ENCODE results near the gene FAM153A. TPM values are rescaled to one million over a fixed set of nuclear protein-coding genes. Genes with fewer than 3 reads are reported as not detected.
"Not testable (repeated sequence)": the region's sequence is repeated elsewhere in the genome, so short reads cannot be mapped to it uniquely, and the experiment has no call there.

The FAM153A gene
- 8.6 and 9.9 TPM in 2 replicates for total RNA-seq

DNA sequence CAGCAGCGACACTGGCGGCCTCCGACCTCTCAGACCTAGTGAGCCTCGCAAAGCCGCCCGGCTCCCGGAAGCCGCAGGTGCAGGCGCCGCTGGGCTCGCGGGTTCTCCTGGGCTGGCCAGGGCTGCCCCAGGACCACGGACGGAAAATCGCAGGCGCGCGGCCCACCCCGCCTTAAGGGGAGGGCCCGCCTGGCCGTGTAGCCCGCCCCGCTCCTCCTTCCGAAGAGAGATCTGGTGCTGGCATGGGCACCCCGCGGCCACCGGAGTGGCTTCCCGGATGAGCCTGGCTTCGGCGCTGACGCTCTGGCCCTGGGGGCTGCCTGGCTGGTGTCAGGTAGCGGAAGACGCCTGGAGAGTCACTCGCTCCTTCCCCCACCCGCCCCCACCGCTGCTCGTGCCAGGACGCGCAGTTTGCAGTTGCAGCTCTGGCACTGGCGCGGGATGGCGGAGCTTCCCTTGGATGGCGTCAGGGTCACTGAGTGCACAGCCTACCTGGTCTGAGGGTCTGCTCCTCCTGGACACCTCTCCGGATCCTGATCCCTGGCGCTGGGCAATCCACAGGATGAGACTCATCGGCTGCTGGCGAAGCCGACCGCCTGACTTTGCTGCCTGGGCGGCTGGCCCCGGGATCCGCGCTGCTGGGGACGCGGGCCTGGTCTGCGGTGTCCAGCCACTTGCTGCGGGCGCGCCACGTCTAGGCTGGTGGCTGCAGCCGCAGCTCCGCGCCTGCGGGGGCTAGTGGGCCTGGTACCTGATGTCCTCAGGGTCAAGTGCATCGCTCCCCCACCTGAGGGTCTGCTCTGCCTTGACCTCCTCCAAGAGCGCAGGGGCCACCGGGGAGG is at the start of gene FAM153A:
FAM153A (minus strand) TSS at position 108 of the 842 bp plus-strand sequence.
- intact Hi-C loops (cut with micrococcal nuclease), result not testable (repeated sequence)

DNA sequence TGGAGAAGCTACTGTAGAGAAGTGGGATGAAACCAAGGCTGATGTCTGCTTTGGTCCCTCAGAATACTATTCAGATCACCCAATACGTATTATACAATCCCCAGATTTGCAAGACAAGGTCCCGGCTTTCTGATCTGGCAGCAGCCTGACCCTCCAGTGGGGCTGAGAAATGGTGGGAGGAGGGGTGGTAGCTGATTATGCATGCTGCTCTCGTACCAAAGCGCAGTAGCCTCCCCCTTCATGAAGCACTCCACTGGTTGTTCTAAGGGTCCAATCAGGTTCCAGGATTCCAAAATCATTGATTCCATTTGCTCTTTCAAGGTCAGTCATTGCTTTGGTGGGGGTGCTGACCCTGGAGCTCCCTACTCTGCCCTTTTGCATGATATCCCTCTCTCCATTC is 49.6 kb upstream of the FAM153A start:
- intact Hi-C loops (cut with micrococcal nuclease), result not testable (repeated sequence)

DNA sequence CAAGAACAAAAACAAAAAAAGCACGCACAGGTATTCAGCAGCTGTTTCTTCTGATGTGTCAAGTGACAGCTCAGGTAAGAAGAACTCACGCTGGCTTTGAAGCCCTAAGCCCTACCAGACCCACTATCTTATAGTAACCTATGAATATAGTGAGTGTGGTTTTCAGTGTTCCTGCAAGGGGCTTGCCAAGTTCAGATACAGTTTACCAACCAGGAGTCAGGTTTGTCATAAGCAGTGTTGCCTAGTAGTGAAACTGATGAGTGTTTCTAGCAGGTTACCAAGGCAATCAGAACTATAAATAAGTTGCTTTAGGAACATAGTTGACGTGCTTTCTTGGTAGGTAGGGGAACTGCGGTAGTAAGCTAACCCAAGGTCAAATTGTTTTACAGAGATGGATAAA is 43.4 kb upstream of the FAM153A start:
- intact Hi-C loops (cut with micrococcal nuclease), result not testable (repeated sequence)

DNA sequence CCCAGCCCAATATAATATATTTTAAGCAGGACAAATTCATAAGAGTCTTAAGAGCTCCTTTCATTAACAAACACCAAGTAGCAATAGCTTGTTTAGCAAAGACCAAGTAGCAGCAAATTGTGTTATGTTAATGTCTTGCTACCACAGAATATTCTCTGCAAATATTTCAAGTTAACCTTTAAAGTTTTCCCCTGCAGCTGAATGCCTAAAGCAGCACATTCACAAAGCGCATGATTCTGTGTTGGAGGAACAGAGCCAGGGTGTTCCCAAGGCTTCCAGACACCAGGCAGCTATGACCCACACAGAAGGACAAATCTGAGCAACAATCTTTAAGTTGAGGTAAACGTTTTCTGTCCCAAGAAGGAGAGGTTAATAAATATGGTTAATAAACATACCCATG is 42.1 kb upstream of the FAM153A start:
- intact Hi-C loops (cut with micrococcal nuclease), result not testable (repeated sequence)

DNA sequence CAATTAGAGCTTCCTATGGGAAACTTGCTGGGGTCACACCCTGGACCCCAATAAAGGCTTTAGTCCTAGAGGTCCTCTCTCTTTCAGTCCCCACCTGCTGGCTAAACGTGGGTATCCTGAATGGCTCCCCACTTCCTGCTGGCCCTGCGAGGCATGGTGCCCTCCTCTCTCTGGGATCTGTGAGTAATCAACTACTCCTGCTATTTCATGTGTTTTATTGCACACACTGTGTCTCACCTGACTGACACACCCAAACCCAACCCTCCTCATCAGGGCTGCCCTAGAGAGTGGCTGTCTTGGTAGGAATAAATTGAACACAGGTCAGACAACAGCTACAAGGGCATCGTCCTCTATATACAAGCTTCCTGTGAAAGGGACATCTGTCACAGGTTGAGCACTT is 39.8 kb upstream of the FAM153A start:
- intact Hi-C loops (cut with micrococcal nuclease), result not testable (repeated sequence)

DNA sequence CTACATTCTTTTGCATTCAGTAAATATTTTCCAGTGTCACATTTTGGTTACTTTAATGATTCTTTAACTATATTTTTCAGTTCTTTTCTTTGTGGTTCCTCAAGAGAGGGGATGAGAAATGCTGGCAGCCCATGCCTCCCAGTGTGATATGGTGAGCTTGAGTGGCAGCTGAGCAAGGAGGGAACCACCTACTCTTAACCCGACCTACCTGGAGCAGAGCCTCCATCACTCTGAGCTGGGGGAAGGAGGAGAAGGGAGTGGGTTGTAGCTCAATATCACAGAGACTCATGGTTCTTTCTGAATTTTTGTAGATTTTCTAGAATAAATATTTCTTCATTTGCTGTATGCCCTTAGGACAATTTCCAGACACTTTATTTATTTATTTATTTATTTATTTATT is 37.0 kb upstream of the FAM153A start:
- intact Hi-C loops (cut with micrococcal nuclease), result not testable (repeated sequence)

DNA sequence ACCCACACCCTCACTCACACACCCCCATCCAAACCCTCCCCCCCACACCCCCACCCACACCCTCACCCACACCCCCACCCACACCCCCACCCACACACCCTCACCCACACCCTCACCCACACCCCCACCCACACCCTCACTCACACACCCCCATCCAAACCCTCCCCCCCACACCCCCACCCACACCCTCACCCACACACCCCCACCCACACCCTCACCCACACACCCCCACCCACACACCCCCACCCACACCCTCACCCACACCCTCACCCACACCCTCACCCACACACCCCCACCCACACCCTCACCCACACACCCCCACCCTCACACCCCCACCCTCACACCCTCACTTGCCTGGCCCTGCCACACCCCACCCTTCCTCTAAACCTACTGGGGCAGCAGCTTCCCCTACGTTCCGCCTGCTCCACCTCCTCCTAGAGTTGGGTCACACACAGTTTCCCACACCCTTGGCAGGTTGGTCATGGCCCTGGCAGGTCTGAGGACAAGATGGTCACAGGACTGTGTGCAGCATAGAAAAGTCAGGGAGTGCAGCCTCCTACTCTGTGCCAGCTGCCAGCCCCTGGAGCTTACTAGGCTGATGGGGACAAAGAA is 30.2 kb upstream of the FAM153A start:
- intact Hi-C loops (cut with micrococcal nuclease), result not testable (repeated sequence)

DNA sequence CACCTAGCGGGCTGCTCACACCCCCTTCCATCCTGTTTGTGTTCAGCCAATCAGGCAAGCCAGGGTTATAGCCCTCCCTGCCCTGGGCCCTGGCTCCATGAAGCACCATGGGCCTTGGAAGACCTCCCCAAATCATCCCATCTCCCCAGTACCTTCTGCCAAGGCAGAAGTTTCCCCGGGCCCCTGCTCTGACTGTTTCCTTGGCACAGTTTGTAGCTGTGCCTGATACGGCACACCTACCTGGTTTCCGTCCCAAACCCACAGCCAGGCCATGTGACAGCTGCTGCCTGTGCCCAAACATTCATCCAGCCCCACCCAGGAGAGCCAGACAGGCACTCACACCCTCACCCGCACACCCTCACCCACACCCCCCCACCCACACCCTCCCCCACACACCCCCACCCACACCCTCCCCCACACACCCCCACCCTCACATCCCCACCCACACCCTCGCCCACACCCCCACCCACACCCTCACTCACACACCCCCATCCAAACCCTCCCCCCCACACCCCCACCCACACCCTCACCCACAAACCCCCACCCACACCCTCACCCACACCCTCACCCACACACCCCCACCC is 29.6 kb upstream of the FAM153A start:
- intact Hi-C loops (cut with micrococcal nuclease), result not testable (repeated sequence)

DNA sequence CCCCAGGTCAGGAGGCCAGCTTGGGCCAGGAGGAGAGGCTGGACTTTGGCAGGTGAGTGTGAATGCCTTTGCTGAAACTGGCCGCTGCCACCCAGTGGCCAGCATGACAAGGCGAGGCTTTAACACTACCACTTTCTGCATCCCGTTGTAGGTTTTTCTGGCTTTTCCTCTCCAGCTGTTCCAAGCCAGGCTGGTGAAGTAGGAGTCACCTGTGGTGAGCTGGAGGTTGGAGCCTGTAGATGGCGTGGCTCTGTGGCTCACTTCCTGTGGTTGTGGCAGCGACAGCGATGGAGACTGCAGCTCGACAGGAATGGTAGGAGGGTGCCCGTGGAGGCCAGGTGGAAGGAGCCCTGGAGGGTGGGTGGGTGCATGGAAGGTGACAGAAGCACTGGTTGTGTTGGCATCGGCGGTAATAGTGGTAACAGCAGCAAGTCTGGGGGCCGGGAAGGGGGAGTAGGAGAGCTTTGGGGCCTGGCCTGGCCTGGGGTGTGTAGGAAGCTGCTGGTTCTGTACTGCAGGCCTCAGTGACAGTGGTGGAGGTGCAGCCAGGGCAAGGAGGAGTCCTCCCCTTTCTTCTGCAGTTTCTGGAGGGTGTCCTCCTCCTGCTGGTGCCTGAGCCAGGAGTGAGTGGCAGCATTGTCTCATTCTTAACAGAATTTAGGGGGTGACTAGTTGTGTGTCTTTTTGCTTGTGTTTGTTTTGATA is 26.7 kb upstream of the FAM153A start:
- intact Hi-C loops (cut with micrococcal nuclease), result not testable (repeated sequence)

DNA sequence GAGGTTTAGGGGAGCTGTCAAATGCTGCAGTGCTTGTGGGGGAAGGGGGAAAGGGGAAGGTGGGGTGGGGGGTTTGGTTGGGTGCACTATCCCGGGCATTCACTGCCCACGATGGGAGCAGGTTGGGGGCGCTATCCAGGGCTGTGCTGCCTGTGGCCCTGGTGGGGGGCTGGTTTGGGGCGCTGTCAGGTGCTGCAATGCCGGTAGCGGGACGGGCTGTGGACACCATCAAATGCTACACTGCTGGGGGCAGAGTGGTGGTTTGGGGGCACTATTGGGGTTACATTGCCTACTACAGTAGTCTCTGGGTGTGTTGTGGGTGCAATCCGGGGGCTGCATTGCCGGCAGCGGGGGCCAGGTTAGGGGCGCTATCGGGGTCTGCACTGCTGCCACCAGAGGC is 25.7 kb upstream of the FAM153A start:
- intact Hi-C loops (cut with micrococcal nuclease), result not testable (repeated sequence)

DNA sequence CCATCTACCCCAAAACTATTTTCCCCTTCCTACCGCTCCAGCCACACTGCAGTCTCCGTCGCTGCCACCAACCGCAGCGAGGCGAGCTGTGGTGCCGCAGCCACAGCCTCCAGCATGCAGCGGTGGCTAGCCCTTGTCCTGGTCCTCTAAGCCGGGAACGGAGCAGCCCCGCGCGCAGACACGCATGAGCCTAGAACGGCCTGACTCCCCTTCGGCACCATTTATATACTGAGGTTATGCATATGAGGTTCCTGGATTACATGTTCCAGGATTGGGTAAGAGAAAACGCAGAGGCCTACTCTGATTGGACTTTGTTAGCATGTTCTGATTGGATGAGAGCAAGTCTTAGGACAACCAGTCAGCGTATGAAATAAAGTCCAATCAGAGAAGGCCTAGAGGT is 24.6 kb upstream of the FAM153A start:
- intact Hi-C loops (cut with micrococcal nuclease), result not testable (repeated sequence)

DNA sequence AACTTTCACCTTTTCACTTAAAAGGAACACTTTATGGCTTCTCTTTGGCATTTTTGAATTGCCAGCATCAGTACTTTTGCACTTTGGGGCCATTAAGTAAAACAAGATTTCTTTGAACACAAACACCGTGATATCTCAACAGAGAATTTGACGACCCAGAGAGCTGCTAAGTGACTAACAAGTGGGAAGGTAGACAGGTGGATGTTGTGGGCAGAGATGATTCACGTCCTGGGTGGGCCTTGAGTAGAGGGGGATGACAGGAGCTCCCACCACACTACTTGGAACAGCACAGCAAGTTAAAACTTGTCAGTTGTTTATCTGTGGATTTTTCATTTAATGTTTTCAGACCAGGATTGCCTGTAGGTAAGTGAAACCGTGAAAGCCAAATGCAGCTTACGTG is 18.7 kb upstream of the FAM153A start:
- intact Hi-C loops (cut with micrococcal nuclease), result not testable (repeated sequence)

DNA sequence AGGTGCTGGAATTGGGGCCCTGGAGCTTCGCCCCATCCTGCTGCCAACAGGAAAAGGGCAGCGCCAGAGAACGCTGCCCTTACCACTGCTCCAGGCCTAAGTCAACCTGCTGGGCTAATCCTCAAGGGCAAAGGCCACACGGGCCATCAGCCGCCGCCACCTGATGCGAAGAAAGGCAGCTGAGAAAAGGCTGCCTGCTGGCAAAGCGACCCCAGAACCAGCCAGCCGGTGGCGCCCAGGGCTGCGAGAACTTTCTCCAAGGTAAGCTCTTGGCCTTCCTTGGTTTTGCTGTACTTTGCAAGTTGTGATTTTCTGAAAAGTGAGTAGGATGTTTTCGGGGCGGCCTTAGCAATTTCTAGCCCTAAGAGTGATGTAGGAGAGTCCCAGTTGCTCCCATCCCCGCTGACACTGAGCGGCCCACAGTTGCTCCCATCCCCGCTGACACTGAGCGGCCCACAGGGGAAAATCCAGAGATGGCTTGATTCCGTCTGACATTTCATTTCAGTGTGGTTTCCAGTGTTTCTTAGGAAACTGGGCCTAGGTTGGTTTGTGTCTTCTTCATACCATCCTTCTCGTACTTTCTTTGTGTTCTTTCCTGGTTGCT is 15.6 kb upstream of the FAM153A start:
- intact Hi-C loops (cut with micrococcal nuclease), result not testable (repeated sequence)

DNA sequence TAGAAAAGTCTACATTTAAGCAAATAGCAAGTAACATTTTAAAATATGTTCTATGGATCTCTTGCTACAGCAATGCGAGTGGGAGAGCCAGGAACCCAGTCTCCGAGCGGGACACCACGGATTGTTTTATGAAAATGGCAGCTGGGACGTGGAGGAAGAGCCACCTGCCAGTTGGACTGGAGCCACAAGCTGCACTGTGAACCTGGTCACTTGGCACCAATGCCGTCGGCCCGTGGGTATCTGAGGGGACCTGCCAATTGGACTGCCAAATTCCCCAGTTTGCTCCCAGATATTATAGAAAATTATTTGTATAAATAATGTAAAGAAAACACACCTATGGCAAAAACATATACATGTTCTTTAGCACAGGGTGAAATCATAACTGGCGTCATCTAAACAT is 10.6 kb upstream of the FAM153A start:
- intact Hi-C loops (cut with micrococcal nuclease), result not testable (repeated sequence)

DNA sequence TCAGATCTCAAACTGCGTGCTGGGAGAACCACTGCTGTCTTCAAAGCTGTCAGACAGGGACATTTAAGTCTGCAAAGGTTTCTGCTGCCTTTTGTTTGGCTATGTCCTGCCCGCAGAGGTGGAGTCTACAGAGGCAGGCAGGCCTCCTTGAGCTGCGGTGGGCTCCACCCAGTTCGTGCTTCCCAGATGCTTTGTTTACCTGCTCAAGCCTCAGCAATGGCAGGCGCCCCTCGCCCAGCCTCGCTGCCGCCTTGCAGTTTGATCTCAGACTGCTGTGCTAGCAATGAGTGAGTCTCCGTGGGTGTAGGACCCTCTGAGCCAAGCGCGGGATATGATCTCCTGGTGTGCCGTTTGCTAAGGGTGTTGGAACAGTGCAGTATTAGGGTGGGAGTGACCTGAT is 8.9 kb upstream of the FAM153A start:
- intact Hi-C loops (cut with micrococcal nuclease), result not testable (repeated sequence)

DNA sequence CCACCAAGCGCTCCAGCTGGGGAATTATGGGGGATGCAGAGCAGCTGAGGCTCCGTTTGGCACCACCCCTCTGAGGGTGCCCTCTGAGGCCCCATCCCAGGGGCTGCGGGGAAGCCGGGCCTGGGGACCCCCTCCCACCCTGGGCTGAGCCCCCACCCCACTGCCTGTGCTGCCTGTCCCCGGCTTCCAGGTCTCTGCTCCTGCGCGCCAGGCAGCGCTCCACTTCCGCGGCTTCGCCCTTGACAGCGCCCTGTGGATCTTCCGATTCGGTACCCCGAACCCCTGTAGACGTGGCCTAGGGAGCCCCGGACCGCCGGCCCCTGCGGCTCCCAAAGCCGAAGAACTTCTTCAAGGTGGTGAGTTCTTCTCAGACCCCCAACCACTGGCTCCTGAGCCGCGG is 530 bp downstream of the FAM153A start:
- intact Hi-C loops (cut with micrococcal nuclease), result not testable (repeated sequence)

DNA sequence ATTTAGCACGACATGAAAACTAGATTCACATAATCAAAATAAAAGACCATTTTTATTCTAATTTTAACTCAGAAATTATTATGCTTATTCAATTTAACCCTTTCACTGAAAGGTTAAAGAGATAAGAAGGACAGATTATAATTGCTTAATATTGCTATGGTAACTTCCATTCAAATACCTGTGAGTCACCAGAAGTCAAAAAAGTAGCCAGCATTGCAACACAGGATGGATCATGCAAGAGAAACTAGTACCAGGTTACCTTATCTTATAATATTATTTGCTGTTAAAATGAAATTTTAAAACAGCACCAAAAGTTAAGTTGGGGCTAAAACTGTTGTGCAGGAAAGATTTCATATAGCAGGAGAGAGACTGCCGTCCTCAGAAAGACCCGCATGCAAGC is 11.5 kb downstream of the FAM153A start:
- intact Hi-C loops (cut with micrococcal nuclease), result not testable (repeated sequence)

DNA sequence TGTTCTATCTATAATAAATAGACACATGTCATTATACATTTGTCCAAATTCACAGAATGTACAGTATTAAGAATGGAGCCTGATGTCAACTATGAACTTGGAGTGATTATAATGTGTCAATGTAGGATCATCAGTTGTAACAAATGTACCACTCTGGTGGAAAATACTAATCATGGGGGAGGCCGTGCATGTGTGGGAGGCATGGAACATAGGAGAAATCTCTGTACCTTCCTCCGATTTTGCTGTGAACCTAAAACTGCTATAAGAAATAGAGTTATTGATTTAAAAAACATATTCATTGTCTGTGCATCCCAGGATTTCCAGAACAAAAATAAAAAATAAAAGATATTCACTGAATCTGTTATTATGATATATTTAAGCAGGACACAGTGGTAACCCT is 12.1 kb downstream of the FAM153A start:
- intact Hi-C loops (cut with micrococcal nuclease), result not testable (repeated sequence)

DNA sequence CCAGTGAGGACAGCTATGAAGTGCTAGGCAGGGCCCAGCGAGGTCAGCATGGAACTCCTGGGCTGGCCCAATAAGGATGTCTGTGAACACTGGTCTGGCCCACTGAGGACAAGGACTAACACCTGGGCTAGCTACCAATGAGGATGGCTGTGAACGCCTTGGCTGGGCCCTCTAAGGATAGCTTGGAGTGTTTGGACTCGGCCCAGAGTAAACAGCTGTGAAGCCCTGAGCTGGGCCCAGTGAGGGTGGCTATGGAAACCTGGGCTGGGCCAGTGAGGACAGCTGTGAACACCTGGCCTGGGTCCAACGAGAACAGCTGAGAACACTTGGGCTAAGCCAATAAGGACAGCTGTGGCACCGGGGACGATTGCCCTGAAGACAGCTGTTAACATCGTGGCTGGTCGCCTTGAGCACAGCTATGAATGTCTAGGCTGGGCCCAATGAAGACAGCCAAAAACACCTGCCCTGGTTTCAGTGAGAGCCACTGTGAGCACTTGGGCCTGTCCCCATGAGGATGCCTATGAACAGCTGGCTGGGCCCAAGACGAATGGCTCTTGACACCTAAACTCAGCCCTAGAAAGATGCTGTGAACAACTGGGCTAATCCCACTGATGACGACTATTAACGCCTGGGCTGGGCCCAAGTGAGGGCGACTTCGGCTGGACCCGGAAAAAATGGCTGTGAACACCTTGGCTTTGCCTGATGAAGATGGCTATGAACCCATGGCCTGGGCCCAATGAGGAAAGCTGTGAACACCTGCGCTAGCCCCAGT is 18.8 kb downstream of the FAM153A start:
- intact Hi-C loops (cut with micrococcal nuclease), result not testable (repeated sequence)

DNA sequence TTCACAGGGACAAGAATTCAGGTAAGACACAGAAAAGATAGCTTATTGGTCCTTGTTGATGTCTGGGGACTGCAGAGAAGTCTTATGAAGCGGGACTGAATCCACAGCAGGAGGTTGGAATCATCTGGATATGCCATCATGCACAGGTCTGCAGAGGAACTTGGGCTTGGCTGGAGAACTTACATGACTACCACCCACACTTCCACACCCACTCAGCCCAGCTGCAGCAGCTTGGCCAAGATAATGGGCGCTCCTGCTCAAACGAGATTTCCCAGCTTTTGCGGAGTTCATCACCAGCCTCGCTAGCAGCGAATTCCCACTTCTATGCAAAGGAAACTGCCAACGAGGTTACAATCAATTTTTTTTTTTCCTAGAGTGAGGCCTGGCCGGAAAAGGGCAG is 21.7 kb downstream of the FAM153A start:
- intact Hi-C loops (cut with micrococcal nuclease), result not testable (repeated sequence)

DNA sequence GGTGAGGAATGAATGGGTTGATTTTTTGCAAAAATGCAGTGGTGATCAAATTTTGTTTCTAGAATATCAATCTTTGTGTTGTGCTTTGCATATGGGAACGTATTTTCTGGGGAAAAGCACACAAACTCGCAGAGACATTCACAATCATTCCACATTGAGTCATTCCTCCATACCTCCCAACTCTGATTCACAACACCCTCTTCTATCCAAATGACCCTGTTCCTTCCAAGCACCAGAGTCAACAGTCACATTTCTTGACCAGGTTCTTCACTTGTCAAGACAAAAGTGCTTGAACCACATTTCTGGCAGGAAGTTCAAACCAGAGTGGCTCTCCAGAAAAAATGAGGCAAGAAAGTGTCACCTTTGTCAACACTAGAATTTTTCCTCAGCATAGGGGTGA is 35.3 kb downstream of the FAM153A start:
- intact Hi-C loops (cut with micrococcal nuclease), result not testable (repeated sequence)
